T-helper 22 cell (primary cell): ENCODE results near the gene BCL2L11.

ENCODE experiments used
- DNase-seq: peaks from one replicate; pipeline ENCODE4 v3.0.0-alpha.2; 2020; ENCODE audit warnings: low read depth

BCL2L11 gene

GRCh38 chr2:111143107-111143842 is 22.6 kb downstream of the BCL2L11 start:
- no peak for DNase-seq

- no peak for DNase-seq
These were observed 23.1 kb downstream of the BCL2L11 start for GRCh38 chr2:111143843-111144198.

- DNase-seq: no peak
These were observed 24.5 kb downstream of the BCL2L11 start for GRCh38 chr2:111145103-111145760.

GRCh38 chr2:111145951-111146350 is 25.2 kb downstream of the BCL2L11 start:
- no peak for DNase-seq

- DNase-seq: no peak
These were observed 27.6 kb downstream of the BCL2L11 start for GRCh38 chr2:111148225-111148873.

GRCh38 chr2:111148925-111149324 is 28.2 kb downstream of the BCL2L11 start:
- DNase-seq: no peak

- no peak for DNase-seq
These were observed 29.3 kb downstream of the BCL2L11 start for GRCh38 chr2:111149882-111150455.

GRCh38 chr2:111154758-111155157 is 34.0 kb downstream of the BCL2L11 start:
- no peak for DNase-seq

GRCh38 chr2:111155610-111156009 is 34.9 kb downstream of the BCL2L11 start:
- no peak for DNase-seq

GRCh38 chr2:111156529-111156928 is 35.8 kb downstream of the BCL2L11 start:
- DNase-seq: no peak

- no peak for DNase-seq
These were observed 36.5 kb downstream of the BCL2L11 start for GRCh38 chr2:111157071-111157661.

GRCh38 chr2:111157798-111158197 is 37.1 kb downstream of the BCL2L11 start:
- DNase-seq: no peak

- DNase-seq: no peak
These were observed 38.9 kb downstream of the BCL2L11 start for GRCh38 chr2:111159641-111160040.

- DNase-seq: no peak
These were observed 40.0 kb downstream of the BCL2L11 start for GRCh38 chr2:111160758-111161157.

GRCh38 chr2:111161971-111162370 is 41.3 kb downstream of the BCL2L11 start:
- DNase-seq: no peak

GRCh38 chr2:111162718-111163331 is 42.1 kb downstream of the BCL2L11 start:
- no peak for DNase-seq

- no peak for DNase-seq
These were observed 43.4 kb downstream of the BCL2L11 start for GRCh38 chr2:111164078-111164477.

- DNase-seq: no peak
These were observed 44.4 kb downstream of the BCL2L11 start for GRCh38 chr2:111165084-111165483.

- no peak for DNase-seq
These were observed 45.4 kb downstream of the BCL2L11 start for GRCh38 chr2:111166115-111166514.

GRCh38 chr2:111167076-111167862 is 46.6 kb downstream of the BCL2L11 start:
- DNase-seq: no peak

- no peak for DNase-seq
These were observed 47.1 kb downstream of the BCL2L11 start for GRCh38 chr2:111167863-111168162.
